Measurements from ENCODE around the gene LMX1A. TPM values are rescaled to one million over a fixed set of nuclear protein-coding genes. Genes with fewer than 3 reads are reported as not detected.

LMX1A gene
- total RNA-seq, 1 donor from 2014 or later = not detected

DNA sequence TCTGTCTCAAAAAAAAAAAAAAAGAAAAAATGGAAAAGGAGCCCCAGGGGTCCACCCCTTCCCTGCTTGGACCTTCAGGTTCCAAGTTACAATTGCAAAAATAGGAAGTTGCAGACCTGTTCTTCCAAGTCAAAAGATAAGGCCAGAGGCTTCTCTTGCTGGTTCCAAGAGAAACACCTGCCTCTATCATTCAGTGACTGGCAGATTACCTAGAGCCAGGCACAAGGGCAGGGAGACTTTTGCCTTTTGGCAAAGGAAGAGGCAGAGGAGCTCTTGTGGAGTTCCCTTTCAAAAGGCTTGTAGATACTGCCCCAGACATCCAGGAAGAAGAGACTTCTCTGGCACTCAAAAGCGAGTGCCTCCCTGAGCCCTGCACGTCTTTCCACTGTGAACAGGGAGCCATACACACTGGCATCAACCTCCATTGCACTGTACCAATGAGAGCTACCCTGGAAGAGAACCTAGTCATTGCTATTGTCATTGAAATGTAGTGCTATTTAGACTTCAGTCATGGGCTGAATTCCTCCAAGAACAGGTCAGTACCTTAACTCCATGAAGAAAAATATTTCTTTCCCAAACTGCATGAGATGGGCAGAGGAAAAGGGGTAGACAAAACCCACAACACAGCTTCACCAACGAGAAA, 91.2 kb downstream of the LMX1A start:
- no peak for DNase-seq (ENCODE audit: low read depth in 2 of 2)

DNA sequence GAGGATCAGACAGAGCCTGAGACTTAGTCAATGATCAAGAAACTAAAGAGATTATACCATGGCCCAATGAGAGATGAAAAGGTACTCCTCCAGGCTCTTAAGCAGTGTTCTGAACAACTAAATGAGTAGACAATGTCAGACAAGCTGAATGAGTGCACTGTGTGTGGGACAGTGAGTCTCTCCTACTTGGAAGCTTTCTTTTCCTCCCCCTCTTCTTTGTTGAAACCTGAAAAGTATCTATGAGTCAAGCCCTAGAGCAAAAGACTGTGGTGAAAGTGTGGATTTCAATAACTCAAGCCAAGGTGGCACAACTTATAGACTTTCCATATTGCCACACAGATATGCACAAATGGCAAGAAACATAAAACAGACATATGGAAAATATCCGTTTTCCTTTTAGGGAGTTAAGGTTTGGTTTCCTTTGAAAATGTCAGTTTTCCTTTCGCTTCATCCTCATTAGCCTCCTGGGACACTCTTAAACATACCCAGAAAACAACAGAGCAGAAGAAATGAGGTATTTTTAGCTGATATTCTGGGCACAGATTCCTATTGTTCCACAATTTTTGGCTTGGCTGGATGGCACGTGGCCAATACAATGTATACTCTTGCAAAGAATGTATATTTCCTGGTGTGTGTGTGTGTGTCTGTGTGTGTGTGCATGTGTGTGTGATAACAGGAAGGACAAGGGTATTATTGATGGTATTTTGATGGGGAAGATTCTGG, 96.6 kb downstream of the LMX1A start:
- DNase-seq (ENCODE audit: low read depth in 2 of 2) = no peak

DNA sequence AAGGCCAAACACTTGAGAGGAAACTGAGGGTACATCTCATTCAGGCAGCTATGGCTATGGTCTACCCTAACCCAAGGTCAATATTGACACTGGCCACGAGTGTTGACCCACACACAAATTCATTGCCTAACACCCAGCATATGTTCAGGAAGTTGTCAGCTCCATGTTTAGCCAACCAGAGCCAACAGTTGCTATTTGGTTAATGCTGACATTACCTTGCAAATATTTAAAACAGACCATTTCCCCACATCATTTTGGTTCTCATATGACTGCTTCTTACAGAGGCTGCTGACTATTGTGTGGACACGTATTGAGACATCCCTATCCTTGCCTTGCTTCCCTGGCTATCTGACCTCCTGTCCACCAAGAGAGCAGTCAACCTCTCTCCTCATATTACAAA, 97.3 kb downstream of the LMX1A start:
- DNase-seq (ENCODE audit: low read depth in 2 of 2) = no peak

DNA sequence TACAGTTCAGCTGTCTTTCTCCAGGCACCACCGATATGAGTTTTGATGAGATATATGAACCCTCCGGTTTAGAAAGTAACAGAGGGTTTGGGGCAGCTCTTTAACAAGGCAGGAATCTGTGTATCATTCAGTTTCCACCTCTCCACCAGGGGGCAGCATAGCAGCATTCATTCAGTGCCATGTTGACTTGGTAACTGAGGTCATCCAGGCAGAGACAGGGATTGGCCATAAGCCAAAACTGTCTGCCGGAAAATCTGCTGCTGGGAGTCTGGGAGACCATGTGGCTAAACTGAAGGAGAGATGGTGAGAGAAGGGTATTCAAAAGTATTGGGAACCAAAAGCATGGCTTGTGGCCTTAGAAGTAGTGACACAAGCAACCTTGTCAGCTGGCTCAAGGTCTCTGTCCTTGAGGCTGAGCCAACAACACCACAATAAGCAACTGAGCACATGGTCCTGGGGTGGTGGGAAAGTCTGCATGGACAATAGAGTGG, 98.5 kb downstream of the LMX1A start:
- DNase-seq (ENCODE audit: low read depth in 2 of 2) = peak; percentile 36 to 63

DNA sequence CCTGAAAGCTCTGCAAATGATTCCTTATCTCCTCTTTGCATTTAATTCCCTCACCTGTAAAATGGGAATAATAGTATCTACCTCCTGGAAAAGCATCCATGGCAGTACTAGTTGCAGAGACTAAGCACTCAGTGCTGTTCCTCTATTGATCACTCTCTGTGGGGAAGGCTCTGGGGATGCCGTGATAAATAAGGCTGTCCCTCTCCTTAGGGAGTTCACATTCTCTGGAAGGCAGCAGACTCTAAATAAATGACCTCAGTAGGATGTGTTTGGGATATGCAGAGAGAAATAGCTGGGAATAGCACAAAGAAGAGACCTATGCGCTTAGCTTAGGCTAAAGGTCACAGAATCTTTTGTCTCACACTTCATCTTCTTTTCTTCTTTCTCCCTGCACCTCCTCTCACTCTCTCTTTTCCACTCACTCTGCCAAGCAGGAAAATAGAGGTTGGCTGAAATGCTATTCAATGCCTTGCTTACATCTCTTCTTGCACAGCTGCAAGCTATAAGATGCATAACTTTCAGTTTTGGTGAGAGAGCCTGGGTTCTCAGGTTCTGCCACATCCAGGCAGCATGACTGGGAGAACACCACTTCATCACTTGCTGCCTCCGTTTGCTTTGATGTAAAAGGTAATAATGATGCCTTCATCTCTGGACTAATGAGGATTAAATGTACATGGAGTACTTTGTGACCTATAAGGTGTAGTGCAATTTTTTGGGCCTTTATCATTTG, 101.5 kb downstream of the LMX1A start:
- DNase-seq (ENCODE audit: low read depth in 2 of 2) = no peak

DNA sequence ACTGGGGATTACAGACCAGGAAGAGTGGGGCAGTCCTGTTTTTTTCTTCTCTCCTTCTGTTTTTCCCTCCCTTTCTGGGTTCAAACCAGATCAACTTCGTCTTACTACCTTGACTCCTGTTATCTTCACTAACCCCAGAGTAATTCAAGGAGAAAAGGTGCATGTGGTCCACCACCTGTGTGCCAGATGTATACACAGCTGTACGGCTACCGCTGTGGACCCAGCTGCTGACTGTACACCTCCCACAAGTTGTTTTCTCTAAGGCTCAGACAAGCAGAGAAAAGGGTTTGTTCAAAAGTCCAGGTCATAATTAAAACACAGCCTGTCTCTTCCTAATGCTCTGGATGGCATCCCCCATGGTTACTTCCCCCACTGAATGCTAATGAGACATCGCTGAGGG, 102.1 kb downstream of the LMX1A start:
- no peak for DNase-seq (ENCODE audit: low read depth in 2 of 2)

DNA sequence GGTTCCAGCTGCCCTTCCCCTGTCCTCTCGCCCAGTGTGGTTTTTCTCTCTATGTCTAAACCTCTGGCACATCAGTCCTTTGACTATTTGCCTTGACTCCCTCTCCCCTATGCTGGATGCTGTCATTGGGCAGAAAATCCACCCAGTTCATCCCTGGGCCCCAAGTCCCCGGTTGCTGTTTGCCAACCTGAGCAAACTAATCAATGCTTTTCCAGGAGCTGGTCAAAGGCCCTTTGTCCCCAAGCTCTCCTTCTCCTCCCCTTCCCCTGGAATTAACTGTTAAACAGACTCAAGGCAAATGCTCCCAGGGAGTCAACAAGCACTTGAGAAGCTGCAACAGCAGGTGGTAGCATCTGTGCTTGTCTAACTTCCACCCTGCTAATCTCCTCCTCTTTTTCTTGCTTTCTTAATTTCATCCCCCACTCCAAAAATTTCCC, 102.7 kb downstream of the LMX1A start:
- no peak for DNase-seq (ENCODE audit: low read depth in 2 of 2)

DNA sequence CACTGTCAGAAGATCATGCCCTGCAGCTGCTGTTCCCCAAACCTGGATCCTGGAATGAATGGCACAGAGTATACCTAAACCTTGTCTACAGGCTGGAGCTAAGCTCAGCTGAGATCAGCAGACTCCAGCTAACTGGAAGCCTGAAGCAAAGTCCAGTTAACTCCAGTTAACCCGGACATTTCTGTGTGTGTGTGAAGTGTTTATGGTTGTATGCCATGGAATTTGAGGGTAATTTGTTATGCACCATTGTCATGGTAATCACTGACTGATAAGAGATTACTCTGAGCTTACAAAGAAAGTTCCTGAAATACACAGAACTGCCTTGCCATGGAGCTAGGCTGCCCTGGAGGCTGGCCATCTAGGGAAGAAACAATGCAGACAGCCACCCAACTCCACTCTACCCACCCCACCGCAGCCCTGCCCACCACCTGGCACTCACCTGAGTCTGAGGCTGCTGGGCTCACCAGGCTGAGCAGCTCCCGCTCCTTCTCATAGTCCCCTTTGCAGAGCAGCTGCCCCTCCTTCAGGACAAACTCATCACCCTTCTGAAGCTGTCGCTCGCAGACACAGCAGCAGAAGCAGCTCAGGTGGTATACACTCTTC, 107.4 kb downstream of the LMX1A start:
- DNase-seq (ENCODE audit: low read depth in 2 of 2) = no peak

DNA sequence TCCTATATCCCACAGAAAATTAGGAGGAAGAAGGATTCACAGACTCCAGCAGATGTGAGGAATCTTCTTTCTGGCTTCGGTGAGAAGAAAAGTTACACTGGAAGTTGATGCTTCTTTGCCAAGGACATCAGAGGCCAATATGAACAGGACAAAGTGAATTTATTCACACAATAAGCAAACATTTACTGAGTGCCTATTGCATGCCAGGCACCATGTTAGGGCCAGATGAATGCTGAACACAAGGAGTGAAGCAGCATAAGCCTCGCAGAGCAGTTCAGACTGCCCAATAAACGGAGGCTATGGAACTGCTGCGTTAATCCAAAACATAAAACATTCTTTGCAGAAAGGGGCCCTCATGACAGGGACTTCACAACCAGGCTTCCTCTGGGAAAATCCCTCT, 114.6 kb downstream of the LMX1A start:
- DNase-seq (ENCODE audit: low read depth in 2 of 2) = no peak

DNA sequence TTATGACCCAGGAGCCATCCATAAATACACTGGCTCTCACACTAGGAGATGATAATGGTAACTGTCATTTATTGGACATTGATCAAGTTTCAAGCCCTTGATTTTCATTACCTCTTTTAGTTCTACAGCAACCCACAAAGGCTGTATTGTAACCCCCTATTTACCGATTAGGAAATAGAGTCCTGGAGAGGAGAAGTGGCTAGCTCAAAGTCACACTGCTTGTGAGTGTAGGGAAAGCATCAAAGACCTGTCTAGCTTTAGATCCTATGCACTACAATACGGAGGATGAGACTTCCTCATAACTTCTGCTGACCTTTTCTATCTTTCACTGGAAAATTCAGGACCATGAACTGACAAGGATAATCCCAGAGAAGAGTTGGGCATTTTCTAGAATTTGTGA, 115.2 kb downstream of the LMX1A start:
- no peak for DNase-seq (ENCODE audit: low read depth in 2 of 2)

DNA sequence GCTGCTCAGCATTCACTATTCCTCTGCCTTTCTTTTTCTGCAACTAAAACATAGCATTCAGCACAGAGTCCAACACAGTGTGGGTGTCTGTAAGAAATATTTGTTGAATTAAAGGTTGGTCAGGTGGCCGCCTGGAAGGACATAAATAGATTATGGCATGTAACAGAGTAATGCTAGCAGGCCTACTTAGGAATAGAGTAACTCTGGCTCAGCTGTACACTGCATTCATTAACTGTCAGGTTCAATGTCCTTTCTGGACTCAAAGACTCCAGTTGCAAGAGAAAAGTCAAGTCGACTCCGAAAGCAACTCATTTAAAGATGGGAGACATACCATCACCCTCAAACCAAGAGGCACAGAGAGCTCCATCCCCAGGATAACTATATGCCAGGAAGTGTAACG, 116.0 kb downstream of the LMX1A start:
- no peak for DNase-seq (ENCODE audit: low read depth in 2 of 2)

DNA sequence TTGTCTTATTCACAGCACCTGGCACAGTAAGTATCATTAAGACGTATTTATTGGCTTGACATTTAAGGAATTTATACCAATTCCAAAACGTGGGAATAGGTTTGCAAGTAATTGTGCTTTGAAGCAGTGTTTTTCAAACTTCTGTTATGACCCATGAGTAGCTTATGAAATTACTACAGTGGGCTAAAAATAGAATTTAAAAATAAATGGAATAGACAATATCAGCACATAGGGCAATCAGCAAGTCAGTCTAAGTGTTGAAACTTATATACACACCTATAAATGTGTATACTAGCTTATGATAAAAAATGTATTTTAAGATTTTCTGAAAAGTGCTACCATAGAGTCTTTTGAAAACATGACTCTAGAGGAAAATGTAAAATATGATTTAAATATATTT, 116.6 kb downstream of the LMX1A start:
- no peak for DNase-seq (ENCODE audit: low read depth in 2 of 2)

DNA sequence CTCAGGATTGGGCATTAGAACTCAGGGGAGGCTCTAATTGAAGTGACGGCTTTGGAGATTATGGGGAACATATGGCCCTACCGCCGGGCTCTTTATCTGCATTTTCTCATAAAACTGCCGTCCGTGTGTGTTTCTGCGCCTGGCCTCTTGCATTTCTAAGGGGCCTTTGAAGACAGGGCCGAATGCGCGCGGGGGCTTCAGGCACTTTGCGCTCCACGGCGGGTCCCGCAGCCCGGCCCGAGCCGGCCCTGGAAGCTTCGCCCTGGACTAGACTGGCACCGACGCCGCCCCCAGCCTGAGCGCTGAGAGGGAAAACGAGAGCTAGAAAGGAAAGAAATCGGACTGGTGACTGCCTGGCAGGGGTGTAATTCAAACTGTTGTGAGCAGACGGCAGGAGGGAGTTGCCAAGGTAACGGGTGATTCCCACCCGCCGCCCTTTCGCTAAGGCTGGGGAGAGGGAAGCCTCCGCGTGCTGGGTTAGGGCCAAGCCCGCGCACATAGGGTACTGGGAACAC, 120.7 kb downstream of the LMX1A start:
- DNase-seq (ENCODE audit: low read depth in 2 of 2) = no peak

DNA sequence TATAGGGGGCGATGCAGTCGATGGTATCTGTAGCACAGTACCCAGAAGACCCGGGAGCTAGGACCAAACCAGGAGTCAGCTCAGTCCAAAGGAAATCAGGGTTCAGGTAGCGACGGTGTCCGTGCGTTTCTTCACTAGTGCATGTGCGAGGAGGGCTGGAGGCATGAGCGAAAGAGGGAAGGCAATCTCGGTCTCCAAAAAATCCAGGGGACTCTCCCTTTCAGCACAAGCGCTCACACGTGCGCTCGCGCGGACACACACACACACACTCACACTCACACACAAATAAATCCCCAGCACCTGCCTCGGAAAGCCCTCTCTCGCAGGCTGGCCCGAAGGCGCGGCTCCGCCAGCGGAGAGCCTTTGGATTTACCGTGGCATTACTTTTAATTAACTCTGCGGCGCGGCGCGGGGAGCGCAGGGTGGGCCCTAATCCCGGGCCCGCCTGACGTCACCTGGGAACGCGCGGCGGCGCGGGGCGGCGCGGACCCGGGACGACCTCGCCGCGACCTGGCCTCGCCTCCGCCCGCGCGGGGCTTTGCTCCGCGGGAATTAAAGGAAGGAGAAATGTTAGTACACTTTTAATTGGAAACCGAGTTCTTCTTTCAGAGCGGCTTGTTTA, 121.2 kb downstream of the LMX1A start:
- no peak for DNase-seq (ENCODE audit: low read depth in 2 of 2)

DNA sequence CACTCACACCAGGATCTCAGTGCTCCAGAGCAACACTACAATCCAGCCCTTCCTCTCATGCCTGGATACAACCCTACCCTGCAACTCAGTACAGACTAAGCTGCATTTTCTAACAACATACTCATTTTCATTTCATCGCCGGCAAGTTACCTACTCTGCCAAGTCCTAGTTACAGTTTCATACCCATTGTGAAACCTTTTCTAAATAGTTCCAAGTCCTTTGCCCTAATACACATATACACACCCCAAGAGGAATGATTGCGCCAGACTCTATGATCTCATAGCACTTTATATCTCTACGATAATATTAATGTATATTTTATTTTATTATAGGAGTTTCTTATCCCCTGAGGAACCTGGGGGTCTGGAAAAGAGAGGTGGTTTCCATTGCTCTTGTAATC, 122.4 kb downstream of the LMX1A start:
- DNase-seq (ENCODE audit: low read depth in 2 of 2) = no peak

DNA sequence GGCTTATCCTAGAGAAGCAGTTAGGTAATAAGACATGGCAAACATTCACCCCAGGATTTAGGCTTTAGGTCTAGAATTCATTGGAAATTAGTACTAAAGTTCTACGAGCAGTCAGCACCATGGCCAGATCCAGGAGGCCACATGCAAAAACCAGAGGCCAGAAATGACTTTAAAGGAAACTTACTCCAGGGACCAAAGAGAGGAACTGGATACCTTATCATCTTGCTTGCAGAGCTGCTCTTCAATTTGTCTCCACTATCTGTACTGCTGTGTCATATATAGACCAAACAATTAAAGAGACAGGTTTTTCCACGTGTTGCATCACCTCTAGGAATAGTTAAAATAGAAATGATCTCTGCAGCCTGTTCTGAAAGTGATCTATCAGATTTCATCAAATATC, 127.8 kb downstream of the LMX1A start:
- DNase-seq (ENCODE audit: low read depth in 2 of 2) = no peak

DNA sequence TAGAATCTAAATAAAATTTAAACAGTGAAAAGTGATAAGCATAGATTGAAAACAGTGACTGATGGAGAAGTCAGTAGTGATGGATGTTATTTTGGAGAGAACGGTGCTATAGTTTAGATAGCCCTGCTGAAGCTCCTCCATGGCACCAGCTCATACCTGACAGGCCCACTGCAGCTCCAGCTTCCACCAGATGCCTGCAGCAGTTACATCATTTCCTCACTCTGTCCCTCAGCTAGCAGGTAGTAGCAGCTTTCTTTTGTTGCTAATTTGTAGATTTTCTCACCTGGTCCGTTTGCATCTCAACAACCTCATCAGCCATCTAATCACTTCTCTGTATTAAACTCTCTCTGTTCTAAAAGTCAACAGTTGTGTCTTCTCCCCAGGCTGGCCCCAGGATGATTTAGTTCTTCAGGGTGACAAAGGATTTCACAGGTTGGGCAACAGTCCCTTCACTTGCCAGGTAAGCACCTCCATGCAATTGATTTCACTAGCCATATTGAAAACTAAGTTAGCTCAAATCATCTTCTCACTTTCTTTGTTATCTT, 128.3 kb downstream of the LMX1A start:
- DNase-seq (ENCODE audit: low read depth in 2 of 2) = no peak

DNA sequence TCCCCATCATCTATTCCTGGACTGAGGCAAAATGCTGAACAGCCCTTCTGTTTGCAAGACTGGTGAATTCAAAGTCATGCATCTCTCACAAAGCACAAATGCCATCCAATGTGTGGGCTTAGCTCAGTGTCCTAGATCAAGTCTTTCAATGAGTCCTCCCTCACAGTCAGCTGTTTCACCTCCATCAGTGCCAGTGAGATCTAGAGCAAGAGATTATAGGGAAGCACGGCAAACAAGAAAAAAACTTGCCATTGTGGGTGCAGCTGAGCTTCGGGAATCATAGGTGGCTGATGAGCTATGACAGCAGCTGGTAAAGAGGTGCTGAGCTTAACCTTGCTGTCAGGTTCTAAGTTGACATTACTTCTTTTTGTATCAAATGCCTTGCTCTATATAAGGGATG, 130.2 kb downstream of the LMX1A start:
- no peak for DNase-seq (ENCODE audit: low read depth in 2 of 2)

DNA sequence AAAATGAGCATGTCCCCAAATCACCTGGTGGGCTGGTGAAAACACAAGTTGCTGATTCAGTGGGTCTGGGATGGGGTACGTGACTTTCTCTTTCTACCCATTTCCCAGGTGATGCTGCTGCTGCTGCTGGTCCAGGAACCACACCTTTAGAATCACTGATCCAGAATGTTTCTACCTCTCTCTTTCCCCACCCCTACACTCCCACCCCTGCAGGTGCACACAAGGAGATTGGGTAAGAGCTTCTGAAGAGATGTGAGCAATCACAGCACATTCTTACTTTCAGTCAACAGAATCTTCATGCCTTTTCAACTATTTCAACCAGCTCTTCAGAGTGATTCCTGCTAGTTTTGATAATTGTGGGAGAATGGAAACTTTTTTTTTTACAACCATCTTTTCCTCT, 130.9 kb downstream of the LMX1A start:
- no peak for DNase-seq (ENCODE audit: low read depth in 2 of 2)

DNA sequence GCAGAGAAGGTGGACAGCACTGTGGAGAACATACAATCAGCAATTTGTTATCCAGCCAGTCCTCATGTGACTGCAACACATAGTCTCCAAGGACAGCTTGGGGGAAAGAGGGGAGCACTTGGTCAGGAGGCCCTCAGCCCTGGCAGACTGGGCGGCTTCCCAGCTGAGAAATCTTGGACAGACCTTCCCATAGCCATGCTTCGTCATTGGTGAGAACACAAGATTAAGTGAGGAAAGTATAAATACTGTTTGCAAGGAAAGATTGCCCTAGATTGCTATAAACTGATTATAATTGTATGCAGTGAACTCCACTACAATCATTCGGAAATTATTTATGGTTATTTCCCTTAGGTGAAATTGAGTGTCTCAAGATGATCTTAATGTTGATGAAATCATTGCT, 131.5 kb downstream of the LMX1A start:
- no peak for DNase-seq (ENCODE audit: low read depth in 2 of 2)

DNA sequence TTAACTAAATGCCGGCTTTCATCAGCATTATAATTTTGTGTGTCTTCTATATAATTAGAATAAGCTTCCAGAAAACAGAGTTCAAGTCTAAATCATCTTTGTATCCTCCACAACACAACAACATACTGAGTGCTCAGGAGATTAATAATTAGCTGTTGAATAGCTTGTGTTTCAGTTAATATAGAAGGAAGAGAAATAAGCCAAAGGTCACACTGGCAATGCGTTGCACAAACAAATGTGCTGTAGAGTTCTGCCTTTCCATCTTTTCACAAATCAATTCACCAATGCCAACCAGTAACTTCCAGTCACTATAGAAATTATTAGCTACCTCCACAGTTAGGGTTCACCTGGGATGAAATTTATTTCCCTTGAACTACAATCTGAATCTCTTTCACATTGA, 132.0 kb downstream of the LMX1A start:
- DNase-seq (ENCODE audit: low read depth in 2 of 2) = no peak

All from dermis microvascular lymphatic vessel endothelial cell (primary cell).